Body of pancreas (tissue), 4 donors: ENCODE results near the gene SMIM11.

Experiments used
- POLR2A ChIP-seq, 3 donors: fragments of 450-650 bp; IDR thresholded peaks; one replicate each; pipeline ENCODE4 v1.6.1; 2016; ENCODE audit warnings: antibody characterized with exemption in 3 of 3, mild to moderate bottlenecking in 2 of 3
- TF ChIP-seq, protein P1 (sequence below), 7 experiments: fragments of 450-650 bp in 4 of 7; fragments of 200-600 bp in 3 of 7; sonication (generic) in 3 of 7; IDR thresholded peaks; one replicate each; pipeline ENCODE4 v1.5.1; 2016 to 2019; ENCODE audit warnings: antibody characterized with exemption in 7 of 7

GRCh38 chr21:34372321-34372720, 3.0 kb upstream of the SMIM11 start:
- TF ChIP-seq POLR2A (IDR thresholded peaks at IDR 0.05), result no peak
- TF ChIP-seq, protein P1, sequence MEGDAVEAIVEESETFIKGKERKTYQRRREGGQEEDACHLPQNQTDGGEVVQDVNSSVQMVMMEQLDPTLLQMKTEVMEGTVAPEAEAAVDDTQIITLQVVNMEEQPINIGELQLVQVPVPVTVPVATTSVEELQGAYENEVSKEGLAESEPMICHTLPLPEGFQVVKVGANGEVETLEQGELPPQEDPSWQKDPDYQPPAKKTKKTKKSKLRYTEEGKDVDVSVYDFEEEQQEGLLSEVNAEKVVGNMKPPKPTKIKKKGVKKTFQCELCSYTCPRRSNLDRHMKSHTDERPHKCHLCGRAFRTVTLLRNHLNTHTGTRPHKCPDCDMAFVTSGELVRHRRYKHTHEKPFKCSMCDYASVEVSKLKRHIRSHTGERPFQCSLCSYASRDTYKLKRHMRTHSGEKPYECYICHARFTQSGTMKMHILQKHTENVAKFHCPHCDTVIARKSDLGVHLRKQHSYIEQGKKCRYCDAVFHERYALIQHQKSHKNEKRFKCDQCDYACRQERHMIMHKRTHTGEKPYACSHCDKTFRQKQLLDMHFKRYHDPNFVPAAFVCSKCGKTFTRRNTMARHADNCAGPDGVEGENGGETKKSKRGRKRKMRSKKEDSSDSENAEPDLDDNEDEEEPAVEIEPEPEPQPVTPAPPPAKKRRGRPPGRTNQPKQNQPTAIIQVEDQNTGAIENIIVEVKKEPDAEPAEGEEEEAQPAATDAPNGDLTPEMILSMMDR (IDR thresholded peaks at IDR 0.05), result no peak
